ENCODE results near the gene ADAMTS6. TPM values are rescaled to one million over a fixed set of nuclear protein-coding genes. Genes with fewer than 3 reads are reported as not detected.

Gene ADAMTS6
- total and polyA plus RNA-seq, 2 of the 13 experiments (the other 11 are each of a cell fraction or from before 2014, with no cell fraction given): 3.1 to 8.2 TPM

DNA sequence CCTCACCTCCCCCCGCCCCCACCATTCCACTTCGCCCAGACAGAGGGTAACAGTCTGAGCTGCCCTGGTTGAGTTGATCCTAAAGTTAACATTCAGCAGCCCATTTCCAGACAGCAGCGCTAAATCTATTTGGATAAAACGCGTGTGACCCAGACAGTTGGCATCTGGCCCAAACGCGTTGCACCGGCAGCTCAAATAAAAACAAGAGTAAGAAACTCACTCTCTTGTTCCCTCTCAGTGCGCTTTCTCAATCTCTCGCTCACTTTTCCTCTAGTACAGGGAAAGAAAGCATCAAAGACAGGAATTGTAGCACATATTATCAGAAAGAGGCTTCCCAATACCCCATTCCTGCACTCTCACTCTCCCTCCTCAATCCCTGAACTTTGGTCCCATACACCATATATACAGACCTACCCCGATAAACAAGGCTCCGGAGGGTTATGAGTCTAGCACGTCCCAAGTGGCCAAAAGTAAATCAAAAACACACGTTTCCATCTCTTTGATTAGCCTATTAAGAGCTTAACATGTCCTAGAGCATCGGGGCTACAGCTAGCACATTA is 1.3 kb downstream of the ADAMTS6 start (continued):
- TF ChIP-seq ZBED4 (CRISPR knock-in tag; IDR thresholded peaks at IDR 0.05; ENCODE audit: borderline replicate concordance) (peak; percentile 34; the same call in 1 of the 2 replicates), HNRNPL (IDR thresholded peaks at IDR 0.05; ENCODE audit: low read depth, low read length) (no peak), ONECUT2 (CRISPR knock-in tag; IDR thresholded peaks at IDR 0.05) (no peak), ZFP82 (CRISPR knock-in tag; IDR thresholded peaks at IDR 0.05; ENCODE audit: borderline replicate concordance) (no peak), IRF2 (CRISPR knock-in tag; IDR thresholded peaks at IDR 0.05) (no peak), PBX2 (CRISPR knock-in tag; IDR thresholded peaks at IDR 0.05) (no peak), NR2C2 (CRISPR knock-in tag; IDR thresholded peaks at IDR 0.05; ENCODE audit: borderline replicate concordance) (peak; percentile 26; the same call in 1 of the 2 replicates), HNF1A (IDR thresholded peaks at IDR 0.05; ENCODE audit: low read depth) (no peak), HNF1A (CRISPR knock-in tag; IDR thresholded peaks at IDR 0.05; ENCODE audit: borderline replicate concordance) (0 out of 2 replicates have a peak, but pooled peaks have one; percentile 20), ZNF234 (CRISPR knock-in tag; conservative IDR thresholded peaks at IDR 0.05) (no peak), CENPX (CRISPR knock-in tag; IDR thresholded peaks at IDR 0.05) (no peak), NR2F1 (CRISPR knock-in tag; IDR thresholded peaks at IDR 0.05) (no peak), CCAR2 (optimal IDR thresholded peaks at IDR 0.05; ENCODE audit: low read depth, low read length) (no peak), DRAP1 (CRISPR knock-in tag; IDR thresholded peaks at IDR 0.05) (0 out of 2 replicates have a peak, but pooled peaks have one; percentile 32), PHF5A (CRISPR knock-in tag; IDR thresholded peaks at IDR 0.05; ENCODE audit: low read depth, unreplicated experiment) (no peak), ZNF713 (CRISPR knock-in tag; IDR thresholded peaks at IDR 0.05) (no peak), ZNF543 (CRISPR knock-in tag; IDR thresholded peaks at IDR 0.05) (0 out of 2 replicates have a peak, but pooled peaks have one; percentile 30)
- TF ChIP-seq, protein P1, sequence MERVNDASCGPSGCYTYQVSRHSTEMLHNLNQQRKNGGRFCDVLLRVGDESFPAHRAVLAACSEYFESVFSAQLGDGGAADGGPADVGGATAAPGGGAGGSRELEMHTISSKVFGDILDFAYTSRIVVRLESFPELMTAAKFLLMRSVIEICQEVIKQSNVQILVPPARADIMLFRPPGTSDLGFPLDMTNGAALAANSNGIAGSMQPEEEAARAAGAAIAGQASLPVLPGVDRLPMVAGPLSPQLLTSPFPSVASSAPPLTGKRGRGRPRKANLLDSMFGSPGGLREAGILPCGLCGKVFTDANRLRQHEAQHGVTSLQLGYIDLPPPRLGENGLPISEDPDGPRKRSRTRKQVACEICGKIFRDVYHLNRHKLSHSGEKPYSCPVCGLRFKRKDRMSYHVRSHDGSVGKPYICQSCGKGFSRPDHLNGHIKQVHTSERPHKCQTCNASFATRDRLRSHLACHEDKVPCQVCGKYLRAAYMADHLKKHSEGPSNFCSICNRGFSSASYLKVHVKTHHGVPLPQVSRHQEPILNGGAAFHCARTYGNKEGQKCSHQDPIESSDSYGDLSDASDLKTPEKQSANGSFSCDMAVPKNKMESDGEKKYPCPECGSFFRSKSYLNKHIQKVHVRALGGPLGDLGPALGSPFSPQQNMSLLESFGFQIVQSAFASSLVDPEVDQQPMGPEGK (CRISPR knock-in tag; IDR thresholded peaks at IDR 0.05): peak; percentile 54; the same call in 1 of the 2 replicates
